LNCaP clone FGC (cell line): ENCODE data around the gene TMEM63B.

Experiments used
- DNase-seq: peaks from one replicate; pipeline ENCODE4 v3.0.0-alpha.2; 2011; ENCODE audit warnings: low read depth
- H3K4me3 ChIP-seq: 2 replicates; pipeline ENCODE4 v1.5.1; 2011; ENCODE audit warnings: mild to moderate bottlenecking, low read depth, low read length, control low read depth
- TF ChIP-seq, protein P1 (sequence below): IDR thresholded peaks from 2 replicates; pipeline ENCODE4 v1.5.1; 2012; ENCODE audit warnings: mild to moderate bottlenecking; ENCODE audit not compliant: control insufficient read depth, insufficient read depth; ENCODE audit errors: extremely low read depth

TMEM63B gene

DNA sequence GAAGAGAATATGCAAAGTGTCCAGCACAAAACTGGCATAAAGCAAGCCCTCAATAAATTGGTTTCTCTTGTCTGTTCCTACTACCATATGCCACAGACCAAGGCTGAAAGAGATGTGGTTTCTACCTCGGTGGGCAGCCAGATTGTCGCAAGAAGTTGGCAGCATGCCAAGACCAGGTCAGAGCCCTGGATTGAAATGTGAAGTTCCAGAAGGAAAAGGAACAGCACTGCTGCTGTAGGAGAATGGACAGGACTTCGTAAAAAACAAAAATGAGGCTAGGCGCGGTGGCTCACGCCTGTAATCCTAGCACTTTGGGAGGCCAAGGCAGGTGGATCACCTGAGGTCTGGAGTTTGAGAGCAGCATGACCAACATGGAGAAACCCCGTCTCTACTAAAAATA, 22.2 kb upstream of the TMEM63B start:
- no peak overlapping the region for H3K4me3 ChIP-seq
- TF ChIP-seq, protein P1, sequence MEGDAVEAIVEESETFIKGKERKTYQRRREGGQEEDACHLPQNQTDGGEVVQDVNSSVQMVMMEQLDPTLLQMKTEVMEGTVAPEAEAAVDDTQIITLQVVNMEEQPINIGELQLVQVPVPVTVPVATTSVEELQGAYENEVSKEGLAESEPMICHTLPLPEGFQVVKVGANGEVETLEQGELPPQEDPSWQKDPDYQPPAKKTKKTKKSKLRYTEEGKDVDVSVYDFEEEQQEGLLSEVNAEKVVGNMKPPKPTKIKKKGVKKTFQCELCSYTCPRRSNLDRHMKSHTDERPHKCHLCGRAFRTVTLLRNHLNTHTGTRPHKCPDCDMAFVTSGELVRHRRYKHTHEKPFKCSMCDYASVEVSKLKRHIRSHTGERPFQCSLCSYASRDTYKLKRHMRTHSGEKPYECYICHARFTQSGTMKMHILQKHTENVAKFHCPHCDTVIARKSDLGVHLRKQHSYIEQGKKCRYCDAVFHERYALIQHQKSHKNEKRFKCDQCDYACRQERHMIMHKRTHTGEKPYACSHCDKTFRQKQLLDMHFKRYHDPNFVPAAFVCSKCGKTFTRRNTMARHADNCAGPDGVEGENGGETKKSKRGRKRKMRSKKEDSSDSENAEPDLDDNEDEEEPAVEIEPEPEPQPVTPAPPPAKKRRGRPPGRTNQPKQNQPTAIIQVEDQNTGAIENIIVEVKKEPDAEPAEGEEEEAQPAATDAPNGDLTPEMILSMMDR = no peak
- DNase-seq = no peak

DNA sequence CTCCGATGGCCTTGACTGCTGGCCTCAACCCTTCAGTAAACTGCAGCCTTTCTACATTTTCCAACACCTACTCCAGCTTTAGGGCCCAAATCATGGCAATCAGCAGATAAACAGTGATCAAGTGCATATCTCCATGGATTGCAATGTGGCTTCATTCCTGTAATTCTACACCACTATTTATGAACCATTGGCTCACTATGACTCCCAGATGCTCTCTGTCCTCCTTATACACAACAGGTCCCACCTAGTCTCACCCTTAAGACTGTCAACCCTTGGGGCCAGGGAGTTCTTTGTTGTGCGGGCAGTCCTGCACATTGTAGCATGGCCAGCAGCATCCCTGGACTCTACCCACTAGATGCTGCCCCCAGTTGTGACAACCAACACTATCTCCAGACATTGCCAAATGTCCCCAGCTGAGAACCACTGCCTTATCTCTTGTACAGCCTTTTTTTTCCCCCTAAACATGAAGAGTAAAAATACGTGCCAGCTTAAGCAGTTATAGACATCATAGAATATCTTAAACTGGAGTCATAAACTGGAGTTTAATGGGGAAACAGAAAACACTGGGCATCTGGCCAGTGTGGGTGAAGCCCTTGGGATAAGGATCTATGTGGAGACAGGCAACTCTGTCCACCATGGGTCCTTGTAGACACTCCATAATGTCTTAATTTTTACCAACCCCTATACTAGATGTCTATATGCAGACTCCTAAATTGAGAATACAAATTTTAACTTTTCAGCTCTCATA, 21.2 kb upstream of the TMEM63B start:
- DNase-seq = peak; percentile 69
- TF ChIP-seq, protein P1 = no peak
- 0 out of 2 replicates have a peak overlapping the region, but pooled peaks have one; percentile 9 for H3K4me3 ChIP-seq

DNA sequence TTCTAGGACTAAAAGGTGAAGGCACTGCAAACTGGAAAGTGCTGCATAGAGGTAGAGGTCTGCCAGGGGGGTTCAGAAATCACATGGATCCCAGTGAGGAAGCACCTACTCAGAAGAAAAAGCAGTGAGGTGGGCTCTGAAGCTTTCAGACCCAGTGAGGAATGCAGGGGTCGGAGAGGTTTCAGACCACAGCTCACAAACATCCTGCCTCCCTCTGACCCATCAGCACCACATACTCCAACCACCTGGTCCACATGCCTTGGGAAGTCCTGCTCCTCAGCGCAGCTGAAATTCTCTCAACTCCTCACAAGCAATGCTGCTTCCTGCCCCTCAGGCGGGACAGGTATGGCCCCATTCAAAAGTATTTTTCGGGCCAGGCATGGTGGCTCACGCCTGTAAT, 20.3 kb upstream of the TMEM63B start:
- TF ChIP-seq, protein P1 = no peak
- no peak overlapping the region for H3K4me3 ChIP-seq
- no peak for DNase-seq

DNA sequence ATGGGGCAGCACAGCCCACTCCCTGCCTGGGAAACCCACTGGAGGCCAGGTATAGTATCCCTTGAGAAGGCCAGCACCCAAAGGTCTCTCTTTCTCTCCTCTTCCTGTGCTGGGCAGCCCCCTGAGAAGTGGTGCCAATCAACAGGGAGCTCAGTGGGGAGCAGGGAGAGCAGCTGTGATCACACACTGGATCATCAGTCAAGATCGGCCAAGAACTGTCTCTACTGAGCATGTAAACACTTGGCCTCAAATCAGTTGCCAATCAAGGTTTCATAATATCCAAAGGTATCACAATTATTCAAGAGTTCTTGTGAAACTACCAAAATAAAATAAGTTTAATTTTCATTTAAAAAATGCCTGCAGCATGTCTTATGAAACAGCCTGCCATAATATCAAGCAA, 18.9 kb upstream of the TMEM63B start:
- TF ChIP-seq, protein P1 = no peak

DNA sequence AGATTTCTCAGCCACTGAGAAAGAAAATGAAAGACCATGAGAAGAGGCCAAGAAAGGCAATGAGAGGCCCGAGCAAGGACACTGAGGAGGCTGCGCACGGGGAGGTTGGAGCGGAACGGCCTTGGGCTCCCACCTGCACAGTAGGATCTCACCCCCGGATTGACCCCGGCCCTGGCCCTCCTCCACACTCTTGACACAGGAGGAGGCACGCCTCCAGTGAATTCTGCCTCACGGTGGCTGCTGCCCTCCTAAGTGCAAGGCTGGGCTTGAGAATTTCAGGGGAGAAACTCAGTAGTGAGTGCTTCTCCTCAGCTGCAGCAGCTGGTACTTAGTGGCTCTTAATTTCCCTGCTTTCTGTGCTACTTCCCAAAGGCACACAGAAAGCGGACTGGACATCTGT, 18.1 kb upstream of the TMEM63B start:
- H3K4me3 ChIP-seq = no peak overlapping the region
- TF ChIP-seq, protein P1 = no peak
- DNase-seq = no peak

More for the DNA sequence above, 18.9 kb upstream of the TMEM63B start:
- DNase-seq = no peak
- no peak overlapping the region for H3K4me3 ChIP-seq

- TF ChIP-seq, protein P1 = no peak
- H3K4me3 ChIP-seq = no peak overlapping the region
- no peak for DNase-seq
These were observed 17.2 kb upstream of the TMEM63B start for GRCh38 chr6:44110005-44110676.
